Bronchial epithelial cell (primary cell): ENCODE measurements around the gene ZNF668. TPM values are rescaled to one million over a fixed set of nuclear protein-coding genes. Genes with fewer than 3 reads are reported as not detected.
"Not testable (repeated sequence)": the region's sequence is repeated elsewhere in the genome, so short reads cannot be mapped to it uniquely, and the experiment has no call there.

Experiments used
- DNase-seq: peaks from one replicate; pipeline ENCODE4 v3.0.0-alpha.2; 2010; ENCODE audit warnings: low read depth
- FAIRE-seq: peaks from 2 replicates; lab custom pipeline; 2011; peaks lifted over from hg19 to GRCh38; lab: Jason Lieb, UNC
- H3K27me3 ChIP-seq: 2 replicates; pipeline ENCODE4 v1.5.1; 2011; ENCODE audit warnings: low read length; ENCODE audit not compliant: control insufficient read depth, insufficient read depth
- H3K36me3 ChIP-seq: 2 replicates; pipeline ENCODE4 v1.5.1; 2011; ENCODE audit warnings: low read length; ENCODE audit not compliant: control insufficient read depth, insufficient read depth
- H3K4me3 ChIP-seq: 2 replicates; pipeline ENCODE4 v1.5.1; 2011; ENCODE audit warnings: mild to moderate bottlenecking, low read depth, low read length, control low read depth
- total RNA-seq: library from RNA; depleted of rRNA; stranded (reverse); fragments of >200 nt; gene quantifications from 2 replicates; pipeline ENCODE4 v1.2.1, GENCODE V29; 2014
- TF ChIP-seq, protein P1 (sequence below): IDR thresholded peaks from 2 replicates; pipeline ENCODE4 v1.5.1; 2011; ENCODE audit warnings: mild to moderate bottlenecking, moderate library complexity, low read length, control low read depth, inconsistent platforms; ENCODE audit not compliant: insufficient read depth, severe bottlenecking

ZNF668 gene
- total RNA-seq, 1 donor from 2014 or later = 8.2 TPM

DNA sequence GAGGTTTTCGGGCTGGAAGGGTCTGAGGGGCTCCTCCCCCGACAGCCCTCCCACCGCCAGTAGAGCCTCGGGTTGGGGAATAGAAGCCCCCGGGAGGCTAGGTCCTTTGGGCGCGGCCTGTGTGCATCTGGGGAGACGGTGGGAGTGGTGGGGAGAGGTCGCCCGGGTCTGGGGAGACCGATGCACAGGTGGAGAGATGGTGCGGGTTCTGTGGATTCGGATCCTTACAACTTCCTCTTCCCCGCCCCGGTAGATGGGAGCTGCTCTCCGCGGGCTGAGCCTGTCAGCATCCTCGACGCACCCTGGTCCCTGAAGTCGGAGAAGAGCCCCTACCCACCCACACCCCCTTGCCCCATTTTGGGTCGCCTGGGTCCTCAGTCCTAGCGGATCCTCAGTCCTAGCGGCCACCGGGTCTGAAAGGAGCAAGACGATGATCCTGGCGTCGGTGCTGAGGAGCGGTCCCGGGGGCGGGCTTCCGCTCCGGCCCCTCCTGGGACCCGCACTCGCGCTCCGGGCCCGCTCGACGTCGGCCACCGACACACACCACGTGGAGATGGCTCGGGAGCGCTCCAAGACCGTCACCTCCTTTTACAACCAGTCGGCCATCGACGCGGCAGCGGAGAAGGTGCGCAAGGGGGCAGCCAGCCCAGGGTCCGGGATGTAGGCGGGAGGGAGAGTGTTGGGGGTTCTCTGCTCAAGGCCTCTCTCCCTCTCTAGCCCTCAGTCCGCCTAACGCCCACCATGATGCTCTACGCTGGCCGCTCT lies 34.9 kb upstream of the ZNF668 start:
- DNase-seq (no peak), FAIRE-seq (no peak)
- H3K36me3 ChIP-seq = peaks cover 16% of the 10 kb centered on the region
- TF ChIP-seq, protein P1, sequence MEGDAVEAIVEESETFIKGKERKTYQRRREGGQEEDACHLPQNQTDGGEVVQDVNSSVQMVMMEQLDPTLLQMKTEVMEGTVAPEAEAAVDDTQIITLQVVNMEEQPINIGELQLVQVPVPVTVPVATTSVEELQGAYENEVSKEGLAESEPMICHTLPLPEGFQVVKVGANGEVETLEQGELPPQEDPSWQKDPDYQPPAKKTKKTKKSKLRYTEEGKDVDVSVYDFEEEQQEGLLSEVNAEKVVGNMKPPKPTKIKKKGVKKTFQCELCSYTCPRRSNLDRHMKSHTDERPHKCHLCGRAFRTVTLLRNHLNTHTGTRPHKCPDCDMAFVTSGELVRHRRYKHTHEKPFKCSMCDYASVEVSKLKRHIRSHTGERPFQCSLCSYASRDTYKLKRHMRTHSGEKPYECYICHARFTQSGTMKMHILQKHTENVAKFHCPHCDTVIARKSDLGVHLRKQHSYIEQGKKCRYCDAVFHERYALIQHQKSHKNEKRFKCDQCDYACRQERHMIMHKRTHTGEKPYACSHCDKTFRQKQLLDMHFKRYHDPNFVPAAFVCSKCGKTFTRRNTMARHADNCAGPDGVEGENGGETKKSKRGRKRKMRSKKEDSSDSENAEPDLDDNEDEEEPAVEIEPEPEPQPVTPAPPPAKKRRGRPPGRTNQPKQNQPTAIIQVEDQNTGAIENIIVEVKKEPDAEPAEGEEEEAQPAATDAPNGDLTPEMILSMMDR = no peak
- H3K4me3 ChIP-seq = peak overlapping the region; percentile 96
- H3K27me3 ChIP-seq = no peaks in the 10 kb centered on the region

DNA sequence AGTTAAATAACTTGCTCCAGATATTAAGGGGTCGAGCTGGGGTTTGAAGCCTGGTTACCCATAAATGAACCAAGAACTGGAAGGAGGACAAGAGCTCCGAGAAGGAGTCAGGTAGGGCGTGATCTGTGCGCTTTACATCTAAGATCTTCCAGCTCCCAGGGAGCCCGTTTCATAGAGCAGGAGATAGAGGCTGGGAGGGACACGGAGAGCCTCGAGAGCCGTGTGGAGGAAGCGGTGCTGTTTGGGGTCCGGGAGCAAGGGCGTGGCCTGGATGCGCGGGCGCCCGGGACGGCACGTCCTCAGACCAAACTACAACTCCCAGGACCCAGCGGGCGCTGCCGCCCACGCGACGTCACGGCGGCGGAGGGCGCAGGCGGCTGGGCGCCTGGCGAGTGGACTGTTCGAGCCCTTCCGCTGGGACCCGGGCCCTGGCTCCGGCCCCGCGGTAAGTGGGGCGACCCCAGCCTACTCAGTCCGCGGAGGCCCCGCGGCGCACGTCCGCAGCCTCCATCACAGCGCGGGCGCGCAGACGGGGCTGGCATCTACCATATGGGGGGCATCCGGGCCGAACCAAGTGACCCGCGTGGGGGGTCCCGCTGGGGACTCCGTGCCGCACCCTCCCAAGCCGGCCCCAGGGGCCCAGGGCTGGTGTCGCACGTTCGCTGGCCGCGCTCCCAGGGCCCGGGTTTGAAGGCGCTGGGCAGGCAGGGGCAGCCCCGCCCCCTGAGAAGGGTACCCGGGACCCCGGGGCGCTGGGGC lies 34.2 kb upstream of the ZNF668 start, which contains the start of gene BCKDK:
Gene BCKDK (plus strand): TSS at position 352 of the 759 bp plus-strand sequence. CDS start 838 bp downstream, outside the sequence.
- peaks cover 16% of the 10 kb centered on the region for H3K36me3 ChIP-seq
- TF ChIP-seq, protein P1 = no peak
- H3K27me3 ChIP-seq = no peaks in the 10 kb centered on the region
- no peak for DNase-seq
- no peak for FAIRE-seq
- peak within 1 kb of the TSS; percentile 96 for H3K4me3 ChIP-seq

DNA sequence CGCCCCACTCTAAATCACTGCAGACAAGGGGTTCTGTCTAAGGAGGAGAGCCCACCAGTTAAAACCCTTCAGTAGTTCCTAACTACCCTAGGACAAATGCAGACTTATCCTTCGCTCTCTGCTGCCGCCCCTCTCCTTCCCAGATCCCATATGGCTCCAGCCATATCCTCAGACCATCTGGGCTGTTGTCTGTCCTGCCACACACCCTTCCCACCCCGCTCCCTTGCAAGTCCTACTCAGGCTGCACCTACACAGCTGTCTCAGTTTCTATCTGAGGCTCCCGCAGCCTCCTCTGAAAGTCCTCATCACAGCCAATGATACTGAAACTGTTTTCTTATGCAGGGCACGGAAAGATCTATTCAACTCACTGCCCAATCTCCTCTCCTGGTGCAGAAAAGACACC lies 33.4 kb upstream of the ZNF668 start:
- FAIRE-seq = no peak
- Histone ChIP-seq H3K36me3 (peaks cover 16% of the 10 kb centered on the region), H3K4me3 (no peak overlapping the region), H3K27me3 (no peaks in the 10 kb centered on the region)
- no peak for DNase-seq
- TF ChIP-seq, protein P1 = no peak

- DNase-seq (no peak), FAIRE-seq (no peak)
- H3K36me3 ChIP-seq = peaks cover 16% of the 10 kb centered on the region
- H3K4me3 ChIP-seq = no peak overlapping the region
- TF ChIP-seq, protein P1 = no peak
- no peaks in the 10 kb centered on the region for H3K27me3 ChIP-seq
Measured at GRCh38 chr16:31106509-31107464, 32.7 kb upstream of the ZNF668 start.

GRCh38 chr16:31105677-31106213 lies 31.7 kb upstream of the ZNF668 start:
- DNase-seq = no peak
- FAIRE-seq = no peak
- TF ChIP-seq, protein P1 = peak; percentile 77
- no peaks in the 10 kb centered on the region for H3K27me3 ChIP-seq
- H3K4me3 ChIP-seq = no peak overlapping the region
- H3K36me3 ChIP-seq = peaks cover 12% of the 10 kb centered on the region

- FAIRE-seq = not testable (repeated sequence)
Measured at GRCh38 chr16:31100876-31101641, 27.0 kb upstream of the ZNF668 start.

More at GRCh38 chr16:31100876-31101641, 27.0 kb upstream of the ZNF668 start:
- H3K36me3 ChIP-seq, DNase-seq, H3K27me3 ChIP-seq, H3K4me3 ChIP-seq: not testable (repeated sequence)
